ENCODE results near the gene LYPD8. TPM values are rescaled to one million over a fixed set of nuclear protein-coding genes. Genes with fewer than 3 reads are reported as not detected.

Gene LYPD8
- total RNA-seq, 1 experiment from 2014 or later: not detected

DNA sequence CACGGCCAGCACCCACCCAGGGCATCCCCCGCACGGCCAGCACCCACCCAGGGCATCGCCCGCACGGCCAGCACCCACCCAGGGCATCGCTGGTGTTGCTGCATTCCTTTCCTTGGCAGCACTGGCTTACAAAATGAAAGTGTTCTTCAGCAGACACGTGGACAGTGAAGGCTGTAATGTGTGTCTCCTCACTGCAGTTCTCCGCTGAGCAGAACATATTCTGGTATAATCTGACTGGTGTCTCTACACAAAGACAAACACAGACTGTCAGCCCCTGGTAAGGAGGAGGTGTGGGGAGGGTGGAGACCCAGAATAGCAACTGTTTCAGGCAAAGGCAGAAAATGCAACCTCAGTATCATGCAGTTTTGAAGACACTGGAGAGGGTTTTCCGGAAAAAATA, 7.3 kb downstream of the LYPD8 start (continued):
- TF ChIP-seq, protein P1, sequence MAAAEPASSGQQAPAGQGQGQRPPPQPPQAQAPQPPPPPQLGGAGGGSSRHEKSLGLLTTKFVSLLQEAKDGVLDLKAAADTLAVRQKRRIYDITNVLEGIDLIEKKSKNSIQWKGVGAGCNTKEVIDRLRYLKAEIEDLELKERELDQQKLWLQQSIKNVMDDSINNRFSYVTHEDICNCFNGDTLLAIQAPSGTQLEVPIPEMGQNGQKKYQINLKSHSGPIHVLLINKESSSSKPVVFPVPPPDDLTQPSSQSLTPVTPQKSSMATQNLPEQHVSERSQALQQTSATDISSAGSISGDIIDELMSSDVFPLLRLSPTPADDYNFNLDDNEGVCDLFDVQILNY (CRISPR knock-in tag; IDR thresholded peaks at IDR 0.05): no peak
- TF ChIP-seq, protein P2, sequence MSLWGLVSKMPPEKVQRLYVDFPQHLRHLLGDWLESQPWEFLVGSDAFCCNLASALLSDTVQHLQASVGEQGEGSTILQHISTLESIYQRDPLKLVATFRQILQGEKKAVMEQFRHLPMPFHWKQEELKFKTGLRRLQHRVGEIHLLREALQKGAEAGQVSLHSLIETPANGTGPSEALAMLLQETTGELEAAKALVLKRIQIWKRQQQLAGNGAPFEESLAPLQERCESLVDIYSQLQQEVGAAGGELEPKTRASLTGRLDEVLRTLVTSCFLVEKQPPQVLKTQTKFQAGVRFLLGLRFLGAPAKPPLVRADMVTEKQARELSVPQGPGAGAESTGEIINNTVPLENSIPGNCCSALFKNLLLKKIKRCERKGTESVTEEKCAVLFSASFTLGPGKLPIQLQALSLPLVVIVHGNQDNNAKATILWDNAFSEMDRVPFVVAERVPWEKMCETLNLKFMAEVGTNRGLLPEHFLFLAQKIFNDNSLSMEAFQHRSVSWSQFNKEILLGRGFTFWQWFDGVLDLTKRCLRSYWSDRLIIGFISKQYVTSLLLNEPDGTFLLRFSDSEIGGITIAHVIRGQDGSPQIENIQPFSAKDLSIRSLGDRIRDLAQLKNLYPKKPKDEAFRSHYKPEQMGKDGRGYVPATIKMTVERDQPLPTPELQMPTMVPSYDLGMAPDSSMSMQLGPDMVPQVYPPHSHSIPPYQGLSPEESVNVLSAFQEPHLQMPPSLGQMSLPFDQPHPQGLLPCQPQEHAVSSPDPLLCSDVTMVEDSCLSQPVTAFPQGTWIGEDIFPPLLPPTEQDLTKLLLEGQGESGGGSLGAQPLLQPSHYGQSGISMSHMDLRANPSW (CRISPR knock-in tag; conservative IDR thresholded peaks at IDR 0.05; ENCODE audit: low read depth): no peak
- TF ChIP-seq CBFB (CRISPR knock-in tag; IDR thresholded peaks at IDR 0.05; ENCODE audit: low read depth) (no peak), ELF4 (CRISPR knock-in tag; IDR thresholded peaks at IDR 0.05; ENCODE audit: low read depth) (no peak), ATF1 (CRISPR knock-in tag; IDR thresholded peaks at IDR 0.05) (no peak)

DNA sequence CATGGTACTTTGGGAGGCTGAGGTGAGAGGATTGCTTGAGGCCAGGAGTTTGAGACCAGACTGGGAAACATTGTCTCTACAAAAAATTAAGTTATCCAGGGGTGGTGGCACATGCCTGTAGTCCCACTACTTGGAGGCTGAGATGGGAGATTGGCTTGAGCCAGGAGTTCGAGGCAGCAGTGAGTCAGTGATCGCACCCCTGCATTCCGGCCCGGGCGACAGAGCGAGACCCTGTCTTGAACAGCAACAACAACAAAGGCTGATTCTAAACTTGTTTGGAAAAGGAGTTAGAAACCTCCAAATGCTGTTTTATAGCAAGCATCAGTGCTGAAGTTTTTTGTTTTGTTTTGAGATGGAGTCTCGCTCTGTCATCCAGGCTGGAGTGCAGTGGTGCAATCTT, 14.7 kb downstream of the LYPD8 start:
- no peak for TF ChIP-seq ZNF396 (CRISPR knock-in tag; IDR thresholded peaks at IDR 0.05; ENCODE audit: borderline replicate concordance)
- TF ChIP-seq KAT7 (CRISPR knock-in tag; IDR thresholded peaks at IDR 0.05; ENCODE audit: borderline replicate concordance): no peak
- TF ChIP-seq, protein P3, sequence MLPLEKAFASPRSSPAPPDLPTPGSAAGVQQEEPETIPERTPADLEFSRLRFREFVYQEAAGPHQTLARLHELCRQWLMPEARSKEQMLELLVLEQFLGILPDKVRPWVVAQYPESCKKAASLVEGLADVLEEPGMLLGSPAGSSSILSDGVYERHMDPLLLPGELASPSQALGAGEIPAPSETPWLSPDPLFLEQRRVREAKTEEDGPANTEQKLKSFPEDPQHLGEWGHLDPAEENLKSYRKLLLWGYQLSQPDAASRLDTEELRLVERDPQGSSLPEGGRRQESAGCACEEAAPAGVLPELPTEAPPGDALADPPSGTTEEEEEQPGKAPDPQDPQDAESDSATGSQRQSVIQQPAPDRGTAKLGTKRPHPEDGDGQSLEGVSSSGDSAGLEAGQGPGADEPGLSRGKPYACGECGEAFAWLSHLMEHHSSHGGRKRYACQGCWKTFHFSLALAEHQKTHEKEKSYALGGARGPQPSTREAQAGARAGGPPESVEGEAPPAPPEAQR (CRISPR knock-in tag; IDR thresholded peaks at IDR 0.05): no peak
- no peak for TF ChIP-seq MXD4 (CRISPR knock-in tag; IDR thresholded peaks at IDR 0.05; ENCODE audit: borderline replicate concordance)
- POLR2A ChIA-PET: no interaction called here
- H3K27me3 Mint-ChIP-seq (ENCODE audit: low read depth): peaks cover 10% of the 10 kb centered on the region; the same call in 1 of the 2 replicates
- ATAC-seq: no peak
- H3K9me3 Mint-ChIP-seq: peaks cover 89% of the 10 kb centered on the region
- no peak overlapping the region for H3K4me3 Mint-ChIP-seq
- no peaks in the 10 kb centered on the region for H3K4me1 Mint-ChIP-seq
- peaks cover 66% of the 10 kb centered on the region for H3K36me3 Mint-ChIP-seq
- DNase-seq (ENCODE audit: low spot score): no peak
- CTCF ChIA-PET: no interaction called here
- H3K27ac Mint-ChIP-seq: no peak overlapping the region

DNA sequence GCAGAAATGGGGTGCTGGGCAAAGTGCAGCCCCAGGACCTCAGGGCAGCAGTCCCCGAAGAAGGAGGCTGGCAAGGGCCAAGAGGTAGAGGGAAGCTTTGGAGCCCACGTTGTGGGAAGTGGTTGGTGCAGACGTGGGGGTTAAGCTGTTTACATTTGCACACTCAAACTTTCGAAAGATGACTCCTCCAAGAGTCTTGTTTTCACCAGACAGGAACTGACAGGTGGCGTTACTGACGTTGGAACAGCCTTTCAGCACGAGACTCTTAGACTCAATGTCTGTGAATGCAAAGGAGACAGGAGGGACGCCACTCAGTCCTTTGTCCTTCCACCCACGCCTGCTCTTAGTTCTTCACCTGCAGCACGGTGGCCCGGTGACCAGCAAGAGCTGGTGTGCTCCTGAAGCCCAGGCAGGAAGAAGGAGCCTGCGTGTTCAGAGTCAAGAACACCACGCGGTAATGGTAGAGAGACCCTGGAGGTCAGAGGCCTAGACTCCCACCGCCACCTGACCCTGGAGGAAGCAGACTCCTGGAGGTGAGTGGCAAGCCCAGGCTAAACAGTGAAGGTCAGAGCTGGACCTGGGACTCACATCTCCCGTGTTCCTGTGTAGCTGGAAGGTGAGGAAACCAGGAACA, 15.9 kb downstream of the LYPD8 start:
- no peak overlapping the region for H3K4me3 Mint-ChIP-seq
- ATAC-seq: no peak

More for the DNA sequence above, 15.9 kb downstream of the LYPD8 start:
- Mint-ChIP-seq H3K4me1 (no peaks in the 10 kb centered on the region), H3K9me3 (peaks cover 88% of the 10 kb centered on the region), H3K27me3 (ENCODE audit: low read depth) (peaks cover 10% of the 10 kb centered on the region), H3K27ac (no peak overlapping the region), H3K36me3 (peaks cover 68% of the 10 kb centered on the region)
- CTCF ChIA-PET: no interaction called here
- TF ChIP-seq, protein P4, sequence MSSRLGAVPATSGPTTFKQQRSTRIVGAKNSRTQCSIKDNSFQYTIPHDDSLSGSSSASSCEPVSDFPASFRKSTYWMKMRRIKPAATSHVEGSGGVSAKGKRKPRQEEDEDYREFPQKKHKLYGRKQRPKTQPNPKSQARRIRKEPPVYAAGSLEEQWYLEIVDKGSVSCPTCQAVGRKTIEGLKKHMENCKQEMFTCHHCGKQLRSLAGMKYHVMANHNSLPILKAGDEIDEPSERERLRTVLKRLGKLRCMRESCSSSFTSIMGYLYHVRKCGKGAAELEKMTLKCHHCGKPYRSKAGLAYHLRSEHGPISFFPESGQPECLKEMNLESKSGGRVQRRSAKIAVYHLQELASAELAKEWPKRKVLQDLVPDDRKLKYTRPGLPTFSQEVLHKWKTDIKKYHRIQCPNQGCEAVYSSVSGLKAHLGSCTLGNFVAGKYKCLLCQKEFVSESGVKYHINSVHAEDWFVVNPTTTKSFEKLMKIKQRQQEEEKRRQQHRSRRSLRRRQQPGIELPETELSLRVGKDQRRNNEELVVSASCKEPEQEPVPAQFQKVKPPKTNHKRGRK (CRISPR knock-in tag; IDR thresholded peaks at IDR 0.05; ENCODE audit: borderline replicate concordance): no peak
- TF ChIP-seq, protein P5, sequence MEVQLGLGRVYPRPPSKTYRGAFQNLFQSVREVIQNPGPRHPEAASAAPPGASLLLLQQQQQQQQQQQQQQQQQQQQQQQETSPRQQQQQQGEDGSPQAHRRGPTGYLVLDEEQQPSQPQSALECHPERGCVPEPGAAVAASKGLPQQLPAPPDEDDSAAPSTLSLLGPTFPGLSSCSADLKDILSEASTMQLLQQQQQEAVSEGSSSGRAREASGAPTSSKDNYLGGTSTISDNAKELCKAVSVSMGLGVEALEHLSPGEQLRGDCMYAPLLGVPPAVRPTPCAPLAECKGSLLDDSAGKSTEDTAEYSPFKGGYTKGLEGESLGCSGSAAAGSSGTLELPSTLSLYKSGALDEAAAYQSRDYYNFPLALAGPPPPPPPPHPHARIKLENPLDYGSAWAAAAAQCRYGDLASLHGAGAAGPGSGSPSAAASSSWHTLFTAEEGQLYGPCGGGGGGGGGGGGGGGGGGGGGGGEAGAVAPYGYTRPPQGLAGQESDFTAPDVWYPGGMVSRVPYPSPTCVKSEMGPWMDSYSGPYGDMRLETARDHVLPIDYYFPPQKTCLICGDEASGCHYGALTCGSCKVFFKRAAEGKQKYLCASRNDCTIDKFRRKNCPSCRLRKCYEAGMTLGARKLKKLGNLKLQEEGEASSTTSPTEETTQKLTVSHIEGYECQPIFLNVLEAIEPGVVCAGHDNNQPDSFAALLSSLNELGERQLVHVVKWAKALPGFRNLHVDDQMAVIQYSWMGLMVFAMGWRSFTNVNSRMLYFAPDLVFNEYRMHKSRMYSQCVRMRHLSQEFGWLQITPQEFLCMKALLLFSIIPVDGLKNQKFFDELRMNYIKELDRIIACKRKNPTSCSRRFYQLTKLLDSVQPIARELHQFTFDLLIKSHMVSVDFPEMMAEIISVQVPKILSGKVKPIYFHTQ (CRISPR knock-in tag; IDR thresholded peaks at IDR 0.05): no peak
- TF ChIP-seq, protein P1 (CRISPR knock-in tag; IDR thresholded peaks at IDR 0.05): no peak
- TF ChIP-seq NR3C1 (CRISPR knock-in tag; conservative IDR thresholded peaks at IDR 0.05; ENCODE audit: low read depth) (no peak), RELA (CRISPR knock-in tag; IDR thresholded peaks at IDR 0.05; ENCODE audit: borderline replicate concordance) (no peak), NFYB (CRISPR knock-in tag; conservative IDR thresholded peaks at IDR 0.05; ENCODE audit: low read depth) (no peak)
- POLR2A ChIA-PET: no interaction called here
- DNase-seq (ENCODE audit: low spot score): no peak
